ENCODE measurements around the gene EEF1A2. TPM values are rescaled to one million over a fixed set of nuclear protein-coding genes. Genes with fewer than 3 reads are reported as not detected.

The EEF1A2 gene
- total RNA-seq, 1 experiment from 2014 or later = 32.0 TPM

DNA sequence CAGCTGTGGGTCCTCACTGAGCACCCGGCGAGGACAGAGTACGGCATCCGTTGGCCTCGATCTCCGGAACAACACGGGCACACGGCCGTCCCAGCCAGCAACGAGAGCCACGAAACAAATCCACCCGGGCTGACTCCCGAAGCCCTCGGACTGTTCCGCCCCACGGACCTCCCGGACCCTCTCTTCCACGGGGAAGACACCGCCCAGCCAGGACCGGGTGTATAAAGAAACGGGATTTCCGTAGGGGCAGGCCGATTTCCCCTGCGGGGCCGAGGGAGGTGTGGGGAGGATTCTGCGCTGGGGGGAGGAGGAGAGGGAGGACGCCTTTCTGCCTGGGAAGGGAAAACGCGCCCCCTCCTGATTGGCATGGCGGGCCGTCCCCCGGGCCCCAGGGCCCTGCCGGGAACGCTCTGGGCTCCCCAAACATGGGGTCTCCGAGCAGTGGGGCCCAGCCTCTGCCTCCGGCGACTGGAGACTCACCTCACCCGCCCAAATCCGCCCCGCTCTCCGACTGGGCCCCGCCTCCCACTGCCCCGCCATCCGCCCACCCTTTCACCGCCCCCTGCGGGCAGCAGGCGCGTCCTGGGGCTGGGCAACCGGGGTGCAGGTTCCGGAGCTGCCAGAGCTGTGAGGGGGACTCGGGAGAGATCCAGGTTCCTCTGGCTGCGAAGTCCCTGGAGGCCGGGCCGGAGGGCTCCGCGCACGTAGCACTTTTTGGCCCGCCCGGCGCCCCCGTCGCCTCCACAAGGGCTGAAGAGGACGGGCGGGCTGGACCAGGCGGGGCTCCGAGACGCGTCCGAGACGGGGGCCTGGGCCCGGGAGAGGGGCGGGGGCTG is 21.0 kb upstream of the EEF1A2 start:
- ChIA-PET CTCF (interaction anchor here (0.6 to 2.5 kb wide), 14 partner anchors 11 to 519 kb away, joined by 3 to 20 read pairs (median 6); partner anchors contain the start of gene ARFGAP1), POLR2A (interaction anchor here (0.5 to 2.4 kb wide), 36 partner anchors 9 to 1221 kb away, joined by 3 to 21 read pairs (median 4); partner anchors contain the start of genes ARFGAP1, ARFRP1, HELZ2 and PTK6)
- no peaks in the 10 kb centered on the region for H3K27me3 ChIP-seq (replicated peaks; ENCODE audit: control insufficient read depth, insufficient read depth, low read length)
- Mint-ChIP-seq H3K27me3 (ENCODE audit: insufficient read depth, unreplicated experiment) (no peaks in the 10 kb centered on the region), H3K36me3 (ENCODE audit: insufficient read depth, unreplicated experiment) (peaks cover 58% of the 10 kb centered on the region), H3K4me1 (ENCODE audit: low read depth, unreplicated experiment) (no peaks in the 10 kb centered on the region), H3K27ac (ENCODE audit: unreplicated experiment) (peak overlapping the region; percentile 95), H3K4me3 (ENCODE audit: unreplicated experiment) (peak overlapping the region; percentile 92), H3K9me3 (ENCODE audit: unreplicated experiment) (no peaks in the 10 kb centered on the region)
- DNase-seq = peak; percentile 88 to 94
- TF ChIP-seq CTCF (IDR thresholded peaks at IDR 0.05; ENCODE audit: insufficient read depth in 1 of 2, low read depth in 1 of 2, low read length in 1 of 2, severe bottlenecking in 1 of 2, unreplicated experiment in 1 of 2) = peak; percentile 66 to 85
- H3K36me3 ChIP-seq (ENCODE audit: control insufficient read depth, insufficient read depth, low read length) = peaks cover 19% of the 10 kb centered on the region
- intact Hi-C loops (cut with micrococcal nuclease; ENCODE audit: unreplicated experiment) = loop anchor here (1.0 kb wide), 1 partner anchor 24 kb away; no protein-coding TSS in a partner anchor
- H3K9me3 ChIP-seq = peaks cover 17% of the 10 kb centered on the region
- peak overlapping the region; percentile 97 for H3K4me3 ChIP-seq (ENCODE audit: low read depth, low read length)
- H3K4me1 ChIP-seq = peaks cover 14% of the 10 kb centered on the region
- TSS peak; percentile 31 for BruUV-seq (replicated peaks)

DNA sequence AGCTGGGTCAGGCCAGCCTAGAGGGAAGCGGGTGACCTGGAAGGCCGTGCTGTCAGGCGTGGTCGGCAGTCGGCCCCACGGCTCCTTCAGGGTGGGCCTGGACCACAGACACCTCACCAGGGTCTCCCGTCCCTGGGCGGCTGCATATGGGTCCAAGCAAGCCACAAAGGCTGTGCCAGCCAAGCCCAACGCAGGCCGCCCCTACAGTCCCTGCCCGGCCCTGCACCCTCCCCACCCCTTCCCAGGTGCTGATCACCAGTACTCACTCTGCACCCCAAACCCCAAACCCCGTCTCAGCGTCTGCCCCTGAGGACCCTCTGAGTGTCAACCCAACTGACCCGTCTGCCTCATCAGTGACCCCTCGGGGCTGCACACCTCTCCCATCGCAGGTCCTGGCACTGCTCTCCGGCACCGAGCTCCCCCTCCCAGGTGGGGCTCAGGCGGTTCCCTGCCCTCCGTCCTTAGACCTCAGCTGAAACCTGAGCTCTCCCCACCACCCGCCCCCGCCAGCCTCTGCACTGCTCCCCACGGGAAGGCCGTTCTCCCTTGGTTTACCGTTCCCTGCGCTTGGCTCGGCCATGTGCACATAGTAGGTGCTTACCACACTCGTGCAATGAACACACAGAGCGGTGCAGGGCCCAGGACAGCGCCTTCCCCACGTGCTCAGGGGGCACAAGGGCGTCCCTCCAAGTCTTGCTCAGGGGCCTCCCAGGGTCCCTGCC is 20.2 kb upstream of the EEF1A2 start:
- Histone ChIP-seq H3K27me3 (replicated peaks; ENCODE audit: control insufficient read depth, insufficient read depth, low read length) (no peaks in the 10 kb centered on the region), H3K4me1 (peaks cover 14% of the 10 kb centered on the region), H3K36me3 (ENCODE audit: control insufficient read depth, insufficient read depth, low read length) (peaks cover 19% of the 10 kb centered on the region), H3K4me3 (ENCODE audit: low read depth, low read length) (peak overlapping the region; percentile 97), H3K9me3 (peaks cover 17% of the 10 kb centered on the region)
- intact Hi-C loops (cut with micrococcal nuclease; ENCODE audit: unreplicated experiment) = no loop called here
- no peaks in the 10 kb centered on the region for H3K27me3 Mint-ChIP-seq (ENCODE audit: insufficient read depth, unreplicated experiment)
- CTCF ChIA-PET = no interaction called here
- H3K9me3 Mint-ChIP-seq (ENCODE audit: unreplicated experiment) = no peaks in the 10 kb centered on the region
- peaks cover 50% of the 10 kb centered on the region for H3K36me3 Mint-ChIP-seq (ENCODE audit: insufficient read depth, unreplicated experiment)
- no TSS peak for BruUV-seq (replicated peaks)
- peak overlapping the region; percentile 92 for H3K4me3 Mint-ChIP-seq (ENCODE audit: unreplicated experiment)
- H3K27ac Mint-ChIP-seq (ENCODE audit: unreplicated experiment) = peak overlapping the region; percentile 95
- no peak for TF ChIP-seq CTCF (IDR thresholded peaks at IDR 0.05; ENCODE audit: insufficient read depth in 1 of 2, low read depth in 1 of 2, low read length in 1 of 2, severe bottlenecking in 1 of 2, unreplicated experiment in 1 of 2)
- DNase-seq = no peak
- POLR2A ChIA-PET = interaction anchor here (2.4 kb wide), 1 partner anchor 12 kb away, joined by 21 read pairs; no protein-coding TSS in a partner anchor
- no peaks in the 10 kb centered on the region for H3K4me1 Mint-ChIP-seq (ENCODE audit: low read depth, unreplicated experiment)

GRCh38 chr20:63518351-63518861 is 19.5 kb upstream of the EEF1A2 start:
- intact Hi-C loops (cut with micrococcal nuclease; ENCODE audit: unreplicated experiment) = no loop called here
- no peaks in the 10 kb centered on the region for H3K4me1 Mint-ChIP-seq (ENCODE audit: low read depth, unreplicated experiment)
- Histone ChIP-seq H3K4me1 (peaks cover 14% of the 10 kb centered on the region), H3K9me3 (peaks cover 11% of the 10 kb centered on the region), H3K27me3 (replicated peaks; ENCODE audit: control insufficient read depth, insufficient read depth, low read length) (no peaks in the 10 kb centered on the region), H3K36me3 (ENCODE audit: control insufficient read depth, insufficient read depth, low read length) (peaks cover 17% of the 10 kb centered on the region), H3K4me3 (ENCODE audit: low read depth, low read length) (no peak overlapping the region)
- H3K27ac Mint-ChIP-seq (ENCODE audit: unreplicated experiment) = no peak overlapping the region
- H3K9me3 Mint-ChIP-seq (ENCODE audit: unreplicated experiment) = no peaks in the 10 kb centered on the region
- no TSS peak for BruUV-seq (replicated peaks)
- no peak for DNase-seq
- peaks cover 43% of the 10 kb centered on the region for H3K36me3 Mint-ChIP-seq (ENCODE audit: insufficient read depth, unreplicated experiment)
- ChIA-PET POLR2A (interaction anchor here (0.6 kb wide), 1 partner anchor 8 kb away, joined by 3 read pairs; no protein-coding TSS in a partner anchor), CTCF (interaction anchor here (0.6 kb wide), 1 partner anchor 50 kb away, joined by 3 read pairs; no protein-coding TSS in a partner anchor)
- no peaks in the 10 kb centered on the region for H3K27me3 Mint-ChIP-seq (ENCODE audit: insufficient read depth, unreplicated experiment)
- TF ChIP-seq CTCF (IDR thresholded peaks at IDR 0.05; ENCODE audit: insufficient read depth in 1 of 2, low read depth in 1 of 2, low read length in 1 of 2, severe bottlenecking in 1 of 2, unreplicated experiment in 1 of 2) = no peak
- H3K4me3 Mint-ChIP-seq (ENCODE audit: unreplicated experiment) = peak overlapping the region; percentile 92

Measured in Caco-2 (cell line).